DND-41 (cell line): ENCODE data around the gene EID2B.

Experiments used
- CTCF ChIP-seq: IDR thresholded peaks from 2 replicates; pipeline ENCODE4 v1.5.1; 2012; ENCODE audit warnings: borderline replicate concordance, low read length, moderate library complexity, mild to moderate bottlenecking; ENCODE audit not compliant: poor library complexity, severe bottlenecking; ENCODE audit errors: extremely low read depth
- EZH2 ChIP-seq: IDR thresholded peaks from 3 replicates; pipeline ENCODE4 v1.6.1; 2012; ENCODE audit warnings: borderline replicate concordance, low read depth, mild to moderate bottlenecking, moderate library complexity, low read length, inconsistent platforms; ENCODE audit not compliant: severe bottlenecking

DNA sequence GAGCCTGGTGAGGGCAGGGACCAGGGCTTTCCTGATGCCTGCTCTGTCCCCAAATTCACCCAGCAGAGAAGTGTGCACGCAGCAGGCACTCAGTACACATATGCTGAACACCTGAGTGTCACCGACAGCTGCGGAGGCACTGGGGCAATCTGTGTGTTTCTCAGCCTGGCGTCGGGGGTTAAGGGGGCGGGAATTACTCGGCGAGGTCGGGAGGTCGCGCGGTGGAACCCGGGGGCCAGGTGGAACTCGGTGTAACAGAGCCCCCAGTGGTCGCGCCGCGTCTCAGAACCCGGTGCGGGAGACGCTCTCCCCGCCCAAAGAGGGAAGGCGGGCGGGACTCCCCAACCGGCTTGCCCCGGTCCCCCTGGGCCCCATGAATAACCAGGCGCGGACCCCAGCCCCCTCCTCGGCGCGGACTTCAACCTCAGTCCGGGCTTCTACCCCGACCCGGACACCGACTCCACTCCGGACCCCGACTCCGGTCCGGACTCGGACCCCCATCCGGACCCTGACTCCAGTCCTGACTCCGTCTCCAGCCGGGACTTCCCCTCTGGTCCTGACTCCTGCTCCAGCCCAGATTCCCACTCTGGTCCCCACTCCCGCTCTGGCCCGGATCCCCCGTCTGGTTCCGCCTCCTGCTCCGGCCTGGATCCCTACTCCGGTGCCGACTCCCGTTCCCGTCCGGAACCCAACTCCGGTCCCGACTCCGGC lies 17.7 kb downstream of the EID2B start, which contains the start of gene SELENOV:
- no peak for TF ChIP-seq EZH2
- TF ChIP-seq CTCF: no peak
